ENCODE data around the gene BMF.
"Not testable (repeated sequence)": the region's sequence is repeated elsewhere in the genome, so short reads cannot be mapped to it uniquely, and the experiment has no call there.

The BMF gene

DNA sequence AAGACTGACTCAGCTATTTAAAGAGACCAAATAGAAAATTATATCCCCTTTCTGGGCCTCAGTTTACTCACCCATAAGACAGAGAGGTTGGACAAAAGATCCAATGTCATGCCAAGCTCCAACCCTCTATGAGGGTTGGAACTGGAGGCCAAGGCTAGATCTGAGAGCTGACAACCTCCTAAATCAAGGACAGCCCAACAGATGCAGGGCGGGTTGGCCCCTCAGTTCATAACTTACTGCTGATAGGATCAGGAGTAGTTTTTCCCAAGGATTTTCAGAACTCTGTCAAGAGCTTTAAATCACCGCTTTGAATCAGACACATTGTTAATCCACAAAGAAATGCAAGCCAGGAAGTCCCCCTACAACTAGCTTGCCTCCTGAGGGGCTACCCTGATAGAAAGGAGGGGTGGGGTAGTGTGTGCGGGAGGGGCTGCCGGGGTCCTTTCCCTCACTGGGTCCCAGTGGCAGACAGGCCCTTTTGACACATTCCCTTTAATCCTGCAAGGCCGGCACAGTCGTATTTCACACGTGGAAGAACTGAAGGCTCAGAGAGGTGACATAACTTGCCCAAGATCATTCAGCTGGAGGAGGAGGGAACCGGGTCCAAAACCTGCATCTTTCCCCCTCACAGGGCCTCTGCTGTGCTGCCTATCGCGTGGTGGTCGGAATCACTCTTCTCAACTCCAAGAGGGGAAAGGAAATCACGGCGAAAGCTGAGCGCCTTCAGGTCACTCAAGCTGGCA, 21.4 kb downstream of the BMF start:
- H3K4me3 ChIP-seq (ENCODE audit: insufficient read depth, low read depth, low read length), result no peak overlapping the region
- no peak overlapping the region for H3K27ac ChIP-seq (ENCODE audit: insufficient read depth, low read depth, low read length, poor library complexity, severe bottlenecking)
- no peaks in the 10 kb centered on the region for H3K27me3 ChIP-seq (ENCODE audit: control insufficient read depth, insufficient read depth, low read length, poor library complexity, severe bottlenecking)
- H3K9me3 ChIP-seq (ENCODE audit: control insufficient read depth, low read length), result no peaks in the 10 kb centered on the region
- 39 to 46% methylated on average over 14 of the region's 14 CpGs for WGBS, 2 experiments
- peaks cover 83% of the 10 kb centered on the region for H3K4me1 ChIP-seq (ENCODE audit: control insufficient read depth, insufficient read depth, low read length)
- peaks cover 6% of the 10 kb centered on the region for H3K36me3 ChIP-seq (ENCODE audit: control insufficient read depth, insufficient read depth, low read length)

DNA sequence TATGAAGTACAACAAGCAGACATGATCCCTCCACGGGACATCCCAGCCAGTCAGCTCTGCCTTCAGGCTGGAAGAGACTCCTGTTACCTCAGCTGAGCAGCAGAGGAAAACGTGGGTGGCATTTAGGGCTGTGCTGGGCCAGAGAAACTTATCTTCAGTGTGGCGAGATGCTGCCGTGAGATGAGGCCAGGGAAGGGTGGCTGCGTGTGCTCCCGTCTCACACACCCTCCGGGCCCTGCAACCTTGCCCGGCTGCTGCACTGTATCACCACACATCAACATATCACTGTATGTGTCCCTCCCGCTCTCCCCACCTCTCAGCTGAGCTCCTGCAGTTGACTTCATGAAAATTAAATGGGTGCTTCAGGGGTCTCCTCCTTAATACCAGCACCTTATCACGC, 23.4 kb downstream of the BMF start:
- Histone ChIP-seq H3K9me3 (ENCODE audit: control insufficient read depth, low read length) (no peaks in the 10 kb centered on the region), H3K27me3 (ENCODE audit: control insufficient read depth, insufficient read depth, low read length, poor library complexity, severe bottlenecking) (no peaks in the 10 kb centered on the region), H3K4me3 (ENCODE audit: insufficient read depth, low read depth, low read length) (no peak overlapping the region), H3K27ac (ENCODE audit: insufficient read depth, low read depth, low read length, poor library complexity, severe bottlenecking) (no peak overlapping the region), H3K4me1 (ENCODE audit: control insufficient read depth, insufficient read depth, low read length) (peaks cover 81% of the 10 kb centered on the region), H3K36me3 (ENCODE audit: control insufficient read depth, insufficient read depth, low read length) (no peaks in the 10 kb centered on the region)
- 60 to 66% methylated on average over 10 of the region's 10 CpGs for WGBS, 2 experiments

GRCh38 chr15:40084650-40085049, 24.0 kb downstream of the BMF start:
- WGBS, 2 experiments, result 94% methylated on average over 9 of the region's 9 CpGs
- Histone ChIP-seq H3K9me3 (ENCODE audit: control insufficient read depth, low read length) (no peaks in the 10 kb centered on the region), H3K27ac (ENCODE audit: insufficient read depth, low read depth, low read length, poor library complexity, severe bottlenecking) (no peak overlapping the region)

DNA sequence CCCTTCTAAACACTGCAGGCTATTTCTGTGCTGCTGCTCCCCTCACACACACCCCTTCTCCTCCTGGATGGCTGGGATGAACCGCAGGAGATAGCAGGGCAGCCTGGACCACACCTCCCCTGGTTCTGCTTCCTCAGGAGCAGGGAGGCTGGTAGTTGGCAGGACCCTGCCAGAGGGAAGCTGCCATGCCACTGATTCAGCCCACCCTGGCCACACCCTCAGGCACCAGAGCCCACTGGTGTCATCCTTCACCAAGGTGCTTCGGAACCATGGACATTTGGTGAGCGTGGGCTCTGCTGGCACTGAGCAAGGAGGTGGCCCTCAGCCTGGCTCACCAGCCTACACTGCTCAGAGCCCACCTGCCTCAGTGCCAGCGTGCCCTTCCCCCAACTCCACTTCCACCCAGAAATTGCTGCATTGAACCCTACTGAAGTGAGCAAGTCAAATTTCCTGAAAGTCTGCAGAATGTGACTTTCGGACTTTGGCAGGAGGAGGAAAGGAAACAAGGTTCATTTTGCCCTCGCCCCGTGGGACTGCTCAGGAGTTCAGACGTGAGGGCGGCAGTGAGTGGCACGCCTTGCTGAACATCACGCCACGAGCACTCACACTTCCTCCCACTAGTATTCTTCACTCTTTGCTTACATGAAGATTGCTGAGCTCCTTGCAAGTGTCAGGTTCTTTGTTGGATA, 26.3 kb downstream of the BMF start:
- Histone ChIP-seq H3K36me3 (ENCODE audit: control insufficient read depth, insufficient read depth, low read length) (no peaks in the 10 kb centered on the region), H3K27ac (ENCODE audit: insufficient read depth, low read depth, low read length, poor library complexity, severe bottlenecking) (peak overlapping the region; percentile 97), H3K9me3 (ENCODE audit: control insufficient read depth, low read length) (no peaks in the 10 kb centered on the region), H3K4me3 (ENCODE audit: insufficient read depth, low read depth, low read length) (peak overlapping the region; percentile 11), H3K27me3 (ENCODE audit: control insufficient read depth, insufficient read depth, low read length, poor library complexity, severe bottlenecking) (no peaks in the 10 kb centered on the region), H3K4me1 (ENCODE audit: control insufficient read depth, insufficient read depth, low read length) (peaks cover 57% of the 10 kb centered on the region)
- WGBS, 2 experiments, result 83 to 84% methylated on average over 12 of the region's 12 CpGs

More at GRCh38 chr15:40084650-40085049, 24.0 kb downstream of the BMF start:
- Histone ChIP-seq H3K4me3 (ENCODE audit: insufficient read depth, low read depth, low read length) (no peak overlapping the region), H3K4me1 (ENCODE audit: control insufficient read depth, insufficient read depth, low read length) (peaks cover 78% of the 10 kb centered on the region), H3K27me3 (ENCODE audit: control insufficient read depth, insufficient read depth, low read length, poor library complexity, severe bottlenecking) (no peaks in the 10 kb centered on the region), H3K36me3 (ENCODE audit: control insufficient read depth, insufficient read depth, low read length) (no peaks in the 10 kb centered on the region)

DNA sequence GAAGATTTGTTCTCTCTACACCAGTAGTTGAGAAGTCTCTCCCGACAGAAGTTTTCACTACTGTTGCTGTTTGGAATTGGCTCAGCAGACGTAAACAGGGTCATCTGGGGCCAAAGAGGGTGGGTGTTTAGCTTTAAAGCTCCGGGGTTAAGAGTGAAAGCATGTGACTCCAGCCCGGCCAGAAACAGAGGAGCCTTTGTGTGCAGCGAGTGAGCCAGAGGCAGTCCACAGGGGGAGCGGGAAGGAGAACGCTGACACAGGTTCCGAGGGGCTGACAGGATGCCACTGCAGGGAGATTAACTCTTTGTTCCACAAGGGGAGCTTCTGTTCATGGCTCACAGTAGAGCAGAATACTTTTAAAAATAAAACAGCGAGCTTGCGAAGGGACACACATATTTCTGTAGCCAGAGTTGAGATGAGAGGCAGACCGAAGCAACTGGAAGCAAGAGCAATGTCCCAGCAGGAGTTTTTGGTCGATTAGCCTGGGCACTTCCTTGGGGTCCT, 26.9 kb downstream of the BMF start:
- H3K36me3 ChIP-seq (ENCODE audit: control insufficient read depth, insufficient read depth, low read length), result no peaks in the 10 kb centered on the region
- peak overlapping the region; percentile 97 for H3K27ac ChIP-seq (ENCODE audit: insufficient read depth, low read depth, low read length, poor library complexity, severe bottlenecking)
- H3K4me1 ChIP-seq (ENCODE audit: control insufficient read depth, insufficient read depth, low read length), result peaks cover 51% of the 10 kb centered on the region
- no peaks in the 10 kb centered on the region for H3K27me3 ChIP-seq (ENCODE audit: control insufficient read depth, insufficient read depth, low read length, poor library complexity, severe bottlenecking)
- no peaks in the 10 kb centered on the region for H3K9me3 ChIP-seq (ENCODE audit: control insufficient read depth, low read length)
- WGBS, 2 experiments, result 5% methylated on average over 12 of the region's 12 CpGs
- peak overlapping the region; percentile 11 for H3K4me3 ChIP-seq (ENCODE audit: insufficient read depth, low read depth, low read length)

- H3K27ac ChIP-seq (ENCODE audit: insufficient read depth, low read depth, low read length, poor library complexity, severe bottlenecking), result peak overlapping the region; percentile 97
- H3K9me3 ChIP-seq (ENCODE audit: control insufficient read depth, low read length), result no peaks in the 10 kb centered on the region
- peaks cover 51% of the 10 kb centered on the region for H3K4me1 ChIP-seq (ENCODE audit: control insufficient read depth, insufficient read depth, low read length)
- no peak overlapping the region for H3K4me3 ChIP-seq (ENCODE audit: insufficient read depth, low read depth, low read length)
- no peaks in the 10 kb centered on the region for H3K36me3 ChIP-seq (ENCODE audit: control insufficient read depth, insufficient read depth, low read length)
- no peaks in the 10 kb centered on the region for H3K27me3 ChIP-seq (ENCODE audit: control insufficient read depth, insufficient read depth, low read length, poor library complexity, severe bottlenecking)
- 86 to 88% methylated on average over 4 to 5 of the region's 5 CpGs for WGBS, 2 experiments
These were observed 27.8 kb downstream of the BMF start for GRCh38 chr15:40080847-40081246.

- Histone ChIP-seq H3K9me3 (ENCODE audit: control insufficient read depth, low read length) (no peaks in the 10 kb centered on the region), H3K27ac (ENCODE audit: insufficient read depth, low read depth, low read length, poor library complexity, severe bottlenecking) (no peak overlapping the region), H3K27me3 (ENCODE audit: control insufficient read depth, insufficient read depth, low read length, poor library complexity, severe bottlenecking) (no peaks in the 10 kb centered on the region), H3K36me3 (ENCODE audit: control insufficient read depth, insufficient read depth, low read length) (no peaks in the 10 kb centered on the region), H3K4me3 (ENCODE audit: insufficient read depth, low read depth, low read length) (no peak overlapping the region), H3K4me1 (ENCODE audit: control insufficient read depth, insufficient read depth, low read length) (peaks cover 48% of the 10 kb centered on the region)
- 82 to 95% methylated on average over 1 of the region's 1 CpG for WGBS, 2 experiments
These were observed 28.6 kb downstream of the BMF start for GRCh38 chr15:40080104-40080503.

GRCh38 chr15:40079456-40079855, 29.2 kb downstream of the BMF start:
- Histone ChIP-seq H3K4me3 (ENCODE audit: insufficient read depth, low read depth, low read length) (no peak overlapping the region), H3K4me1 (ENCODE audit: control insufficient read depth, insufficient read depth, low read length) (peaks cover 41% of the 10 kb centered on the region), H3K27ac (ENCODE audit: insufficient read depth, low read depth, low read length, poor library complexity, severe bottlenecking) (no peak overlapping the region), H3K27me3 (ENCODE audit: control insufficient read depth, insufficient read depth, low read length, poor library complexity, severe bottlenecking) (no peaks in the 10 kb centered on the region), H3K36me3 (ENCODE audit: control insufficient read depth, insufficient read depth, low read length) (no peaks in the 10 kb centered on the region), H3K9me3 (ENCODE audit: control insufficient read depth, low read length) (no peaks in the 10 kb centered on the region)
- 94 to 96% methylated on average over 6 of the region's 6 CpGs for WGBS, 2 experiments

- Histone ChIP-seq H3K27ac (ENCODE audit: insufficient read depth, low read depth, low read length, poor library complexity, severe bottlenecking) (no peak overlapping the region), H3K9me3 (ENCODE audit: control insufficient read depth, low read length) (no peaks in the 10 kb centered on the region), H3K36me3 (ENCODE audit: control insufficient read depth, insufficient read depth, low read length) (no peaks in the 10 kb centered on the region), H3K4me1 (ENCODE audit: control insufficient read depth, insufficient read depth, low read length) (peaks cover 5% of the 10 kb centered on the region), H3K4me3 (ENCODE audit: insufficient read depth, low read depth, low read length) (no peak overlapping the region), H3K27me3 (ENCODE audit: control insufficient read depth, insufficient read depth, low read length, poor library complexity, severe bottlenecking) (no peaks in the 10 kb centered on the region)
- WGBS, 2 experiments, result 90 to 91% methylated on average over 18 of the region's 18 CpGs
These were observed 33.2 kb downstream of the BMF start for GRCh38 chr15:40075298-40076044.

- H3K27ac ChIP-seq (ENCODE audit: insufficient read depth, low read depth, low read length, poor library complexity, severe bottlenecking); H3K36me3 ChIP-seq (ENCODE audit: control insufficient read depth, insufficient read depth, low read length); H3K4me3 ChIP-seq (ENCODE audit: insufficient read depth, low read depth, low read length); H3K9me3 ChIP-seq (ENCODE audit: control insufficient read depth, low read length); H3K27me3 ChIP-seq (ENCODE audit: control insufficient read depth, insufficient read depth, low read length, poor library complexity, severe bottlenecking); H3K4me1 ChIP-seq (ENCODE audit: control insufficient read depth, insufficient read depth, low read length): not testable (repeated sequence)
- WGBS, 2 experiments, result 91 to 93% methylated on average over 14 to 20 of the region's 27 CpGs
These were observed 34.0 kb downstream of the BMF start for GRCh38 chr15:40074656-40075055.
